Renal cortical epithelial cell (primary cell): ENCODE data around the gene DRG2. TPM values are rescaled to one million over a fixed set of nuclear protein-coding genes. Genes with fewer than 3 reads are reported as not detected.

ENCODE experiments used
- DNase-seq: peaks from one replicate; pipeline ENCODE4 v3.0.0-alpha.2; 2011; ENCODE audit warnings: low read depth
- total RNA-seq: library from RNA; depleted of rRNA; stranded (reverse); fragments of >200 nt; gene quantifications from 2 replicates; pipeline ENCODE4 v1.2.3, GENCODE V29; 2014

The DRG2 gene
- total RNA-seq, 1 donor from 2014 or later, result 36.5 TPM

DNA sequence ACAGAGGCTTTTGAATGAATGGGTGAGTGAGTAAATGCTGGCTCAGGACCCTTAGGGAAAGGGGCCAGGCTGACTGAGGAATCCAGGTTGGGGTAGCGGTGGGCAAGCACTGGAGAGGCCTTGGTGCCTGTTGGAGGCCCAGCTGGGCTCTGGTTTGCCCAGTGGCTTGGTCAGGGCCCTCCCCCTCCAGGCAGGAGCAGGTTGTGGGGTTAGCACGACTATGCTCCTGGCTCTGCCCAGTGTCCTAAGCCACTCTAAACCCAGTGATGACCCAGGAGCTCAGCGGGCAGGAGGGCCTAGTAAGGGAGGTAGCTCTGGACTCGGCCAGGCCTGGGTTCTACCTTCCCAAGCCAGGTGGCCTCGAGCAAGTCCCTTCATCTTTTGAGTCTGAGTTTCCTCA, 28.3 kb downstream of the DRG2 start:
- no peak for DNase-seq

- DNase-seq, result peak; percentile 15
Measured at GRCh38 chr17:18117533-18117932, 29.8 kb downstream of the DRG2 start.

DNA sequence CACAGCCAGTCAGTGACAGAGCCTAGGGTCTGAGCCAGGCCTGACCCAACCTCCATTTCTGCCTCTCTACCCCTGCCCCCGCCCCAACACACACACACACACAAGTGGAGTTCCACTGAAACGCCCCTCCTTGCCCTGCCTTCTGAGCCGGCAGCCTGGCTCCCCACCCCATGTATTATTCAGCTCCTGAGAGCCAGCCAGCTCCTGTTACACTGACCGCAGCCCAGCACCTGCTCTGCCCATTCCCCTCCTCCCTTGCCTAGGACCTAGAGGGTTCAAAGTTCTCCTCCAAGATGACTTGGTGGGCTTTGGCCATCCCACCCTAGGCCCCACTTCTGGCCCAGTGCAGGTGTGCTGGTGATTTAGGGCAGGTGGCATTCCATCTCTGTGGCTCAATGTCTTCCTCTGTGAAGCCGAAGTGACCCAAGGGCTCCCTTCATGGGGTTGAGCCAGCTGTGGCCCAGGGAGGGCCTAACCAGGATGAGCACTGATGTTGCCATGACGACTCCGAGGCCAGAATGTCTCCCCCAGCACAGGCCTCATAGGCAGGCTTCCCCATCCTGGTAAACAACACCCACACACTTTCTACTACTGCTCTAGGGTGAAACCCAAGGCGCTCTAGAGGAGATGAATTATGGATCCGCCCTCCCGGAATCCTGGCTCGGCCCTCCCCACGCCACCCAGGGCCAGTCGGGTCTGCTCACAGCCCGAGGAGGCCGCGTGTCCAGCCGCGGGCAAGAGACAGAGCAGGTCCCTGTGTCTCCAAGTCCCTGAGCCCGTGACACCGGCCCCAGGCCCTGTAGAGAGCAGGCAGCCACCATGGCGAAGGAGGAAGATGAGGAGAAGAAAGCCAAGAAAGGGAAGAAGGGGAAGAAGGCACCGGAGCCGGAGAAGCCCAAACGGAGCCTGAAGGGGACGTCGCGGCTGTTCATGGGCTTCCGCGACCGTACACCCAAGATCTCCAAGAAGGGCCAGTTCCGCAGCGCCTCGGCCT, 30.5 kb downstream of the DRG2 start:
- DNase-seq, result no peak

DNA sequence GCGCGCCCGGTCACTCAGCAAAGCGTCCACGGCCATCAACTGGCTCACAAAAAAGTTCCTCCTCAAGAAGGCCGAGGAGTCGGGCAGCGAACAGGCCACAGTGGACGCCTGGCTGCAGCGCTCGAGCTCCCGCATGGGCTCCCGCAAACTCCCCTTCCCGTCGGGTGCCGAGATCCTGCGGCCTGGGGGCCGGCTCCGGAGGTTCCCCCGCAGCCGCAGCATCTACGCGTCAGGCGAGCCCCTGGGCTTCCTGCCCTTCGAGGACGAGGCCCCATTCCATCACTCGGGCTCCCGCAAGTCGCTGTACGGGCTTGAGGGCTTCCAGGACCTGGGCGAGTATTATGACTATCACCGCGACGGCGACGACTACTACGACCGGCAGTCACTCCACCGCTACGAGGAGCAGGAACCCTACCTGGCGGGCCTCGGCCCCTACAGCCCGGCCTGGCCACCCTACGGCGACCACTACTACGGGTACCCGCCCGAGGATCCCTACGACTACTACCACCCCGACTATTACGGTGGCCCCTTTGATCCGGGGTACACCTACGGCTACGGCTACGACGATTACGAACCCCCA, 31.5 kb downstream of the DRG2 start:
- DNase-seq, result no peak

DNA sequence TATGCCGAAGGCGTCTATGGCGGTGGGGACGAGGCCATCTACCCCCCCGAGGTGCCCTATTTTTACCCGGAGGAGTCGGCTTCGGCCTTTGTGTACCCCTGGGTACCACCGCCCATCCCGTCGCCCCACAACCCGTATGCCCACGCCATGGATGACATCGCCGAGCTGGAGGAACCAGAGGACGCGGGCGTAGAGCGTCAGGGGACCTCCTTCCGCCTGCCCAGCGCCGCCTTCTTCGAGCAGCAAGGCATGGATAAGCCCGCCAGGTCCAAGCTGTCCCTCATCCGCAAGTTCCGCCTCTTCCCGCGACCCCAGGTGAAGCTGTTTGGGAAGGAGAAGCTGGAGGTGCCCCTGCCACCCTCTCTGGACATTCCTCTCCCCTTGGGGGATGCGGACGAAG, 32.2 kb downstream of the DRG2 start:
- no peak for DNase-seq

DNA sequence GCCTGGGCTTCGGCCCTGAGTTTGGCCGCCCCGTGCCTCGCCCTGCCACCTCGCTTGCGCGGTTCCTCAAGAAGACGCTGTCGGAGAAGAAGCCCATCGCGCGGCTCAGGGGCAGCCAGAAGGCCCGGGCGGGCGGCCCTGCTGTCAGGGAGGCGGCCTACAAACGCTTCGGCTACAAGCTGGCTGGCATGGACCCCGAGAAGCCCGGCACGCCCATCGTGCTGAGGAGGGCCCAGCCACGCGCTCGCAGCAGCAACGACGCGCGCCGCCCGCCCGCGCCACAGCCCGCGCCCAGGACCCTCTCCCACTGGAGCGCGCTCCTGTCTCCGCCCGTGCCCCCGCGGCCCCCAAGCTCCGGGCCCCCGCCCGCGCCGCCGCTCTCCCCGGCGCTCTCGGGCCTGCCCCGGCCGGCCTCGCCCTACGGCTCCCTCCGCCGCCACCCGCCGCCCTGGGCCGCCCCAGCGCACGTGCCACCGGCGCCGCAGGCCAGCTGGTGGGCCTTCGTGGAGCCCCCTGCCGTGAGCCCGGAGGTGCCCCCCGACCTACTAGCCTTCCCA, 32.8 kb downstream of the DRG2 start:
- DNase-seq, result no peak

DNA sequence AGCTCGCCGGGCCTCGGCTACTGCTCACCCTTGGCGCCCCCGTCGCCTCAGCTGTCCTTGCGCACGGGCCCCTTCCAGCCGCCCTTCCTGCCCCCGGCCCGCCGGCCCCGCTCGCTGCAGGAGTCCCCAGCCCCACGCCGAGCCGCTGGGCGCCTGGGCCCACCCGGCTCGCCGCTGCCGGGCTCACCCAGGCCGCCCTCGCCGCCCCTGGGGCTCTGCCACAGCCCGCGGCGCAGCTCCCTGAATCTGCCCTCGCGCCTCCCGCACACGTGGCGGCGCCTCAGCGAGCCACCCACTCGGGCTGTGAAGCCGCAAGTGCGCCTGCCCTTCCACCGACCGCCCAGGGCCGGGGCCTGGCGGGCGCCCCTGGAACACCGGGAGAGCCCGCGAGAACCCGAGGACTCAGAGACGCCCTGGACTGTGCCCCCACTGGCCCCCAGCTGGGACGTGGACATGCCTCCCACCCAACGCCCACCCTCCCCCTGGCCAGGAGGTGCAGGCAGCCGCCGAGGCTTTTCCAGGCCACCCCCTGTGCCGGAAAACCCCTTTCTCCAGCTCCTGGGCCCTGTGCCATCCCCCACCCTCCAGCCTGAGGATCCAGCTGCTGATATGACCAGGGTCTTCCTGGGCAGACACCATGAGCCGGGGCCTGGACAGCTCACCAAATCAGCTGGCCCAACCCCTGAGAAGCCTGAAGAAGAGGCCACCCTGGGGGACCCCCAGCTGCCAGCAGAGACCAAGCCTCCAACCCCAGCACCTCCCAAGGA, 33.6 kb downstream of the DRG2 start:
- no peak for DNase-seq

GRCh38 chr17:18122990-18123753, 35.4 kb downstream of the DRG2 start:
- no peak for DNase-seq

DNA sequence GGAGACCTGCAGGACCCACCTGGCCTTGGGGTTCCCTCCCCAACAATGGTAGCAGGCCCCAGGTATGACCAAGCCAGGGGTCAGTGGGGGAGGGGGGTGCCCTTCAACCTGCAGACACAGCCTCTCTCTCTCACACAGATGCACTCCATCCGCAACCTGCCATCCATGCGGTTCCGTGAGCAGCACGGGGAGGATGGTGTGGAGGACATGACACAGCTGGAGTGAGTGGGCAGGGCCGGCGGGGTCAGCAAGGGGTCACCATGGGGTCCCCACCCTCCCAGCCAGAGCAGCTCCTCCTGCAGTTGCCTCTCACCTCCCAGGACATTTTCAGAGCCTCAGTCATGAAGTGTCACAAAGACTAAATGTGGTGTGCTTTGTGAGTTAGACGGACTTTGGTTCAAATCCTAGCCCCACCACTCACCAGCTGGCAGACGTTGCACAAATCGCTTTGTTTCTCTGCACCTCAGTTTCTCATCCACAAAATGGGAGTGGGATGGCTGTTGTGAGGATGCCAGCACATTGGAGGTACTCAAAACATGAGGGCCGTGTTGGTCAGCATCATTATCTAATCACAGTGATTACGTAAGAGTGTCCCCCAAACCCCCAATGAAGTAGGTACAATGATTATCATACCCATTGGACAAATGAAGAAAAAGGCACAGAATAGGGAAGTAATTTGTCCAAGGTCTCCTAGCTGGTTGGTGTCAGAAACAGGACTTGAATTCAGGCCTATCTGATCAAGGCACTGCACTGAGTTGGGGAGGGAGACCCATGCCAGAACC, 36.8 kb downstream of the DRG2 start:
- no peak for DNase-seq

GRCh38 chr17:18129041-18129502, 41.3 kb downstream of the DRG2 start:
- peak; percentile 32 for DNase-seq

DNA sequence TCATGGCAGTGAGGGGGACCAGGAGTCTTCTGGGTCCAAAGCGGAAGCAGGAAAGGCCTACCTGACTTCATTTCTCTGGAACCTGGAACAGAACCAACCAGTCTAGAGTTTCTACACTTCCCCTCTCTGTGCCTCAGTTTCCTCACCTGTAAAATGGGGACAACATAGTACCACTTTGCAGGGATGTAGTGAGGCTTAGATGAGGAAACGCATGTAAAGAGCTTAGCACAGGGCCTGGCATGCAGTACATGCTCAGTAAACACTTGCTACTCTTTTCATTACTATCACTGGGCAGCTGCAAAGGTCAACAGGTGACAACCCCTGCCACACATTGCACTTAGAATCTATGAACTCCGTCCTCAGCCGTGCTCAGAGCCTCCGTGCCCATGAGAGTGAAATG, 45.0 kb downstream of the DRG2 start:
- no peak for DNase-seq

DNA sequence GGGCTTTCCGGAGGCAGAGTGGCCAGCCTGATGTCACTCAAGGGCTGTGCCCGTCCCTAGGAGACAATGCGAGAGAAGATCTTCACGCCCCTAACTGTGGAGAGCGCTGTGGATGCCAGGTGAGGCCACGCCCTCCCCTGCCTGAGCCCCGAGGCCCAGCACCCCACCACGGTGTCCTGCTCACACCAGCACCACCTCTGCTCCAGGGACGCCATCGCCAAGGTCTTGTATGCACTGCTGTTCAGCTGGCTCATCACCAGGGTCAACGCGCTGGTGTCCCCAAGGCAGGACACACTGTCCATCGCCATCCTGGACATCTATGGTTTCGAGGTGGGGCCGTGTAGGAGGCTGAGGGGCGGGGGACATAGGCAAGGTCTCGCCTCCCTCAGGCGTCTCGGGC, 48.6 kb downstream of the DRG2 start:
- DNase-seq, result no peak

- DNase-seq, result no peak
Measured at GRCh38 chr17:18138065-18138749, 50.5 kb downstream of the DRG2 start.

DNA sequence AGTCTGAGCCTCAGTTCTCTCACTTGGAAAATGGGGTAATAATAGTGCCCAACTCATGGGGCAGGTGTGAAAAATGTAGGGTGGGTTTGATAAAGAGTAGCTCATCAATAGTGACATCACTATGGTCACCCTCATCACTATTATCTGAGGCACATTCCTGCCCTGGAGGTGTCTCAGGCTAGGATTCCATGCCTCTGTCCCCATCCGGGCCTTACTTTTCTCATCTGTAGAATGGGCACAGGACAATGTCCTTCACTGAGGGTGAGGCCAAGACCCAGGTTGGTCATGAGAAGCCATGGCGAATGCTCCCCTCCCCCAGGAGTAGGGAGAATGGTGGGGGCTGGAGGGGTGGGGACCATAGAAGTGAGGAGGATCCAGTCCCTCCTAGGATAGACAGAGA, 51.3 kb downstream of the DRG2 start:
- no peak for DNase-seq

DNA sequence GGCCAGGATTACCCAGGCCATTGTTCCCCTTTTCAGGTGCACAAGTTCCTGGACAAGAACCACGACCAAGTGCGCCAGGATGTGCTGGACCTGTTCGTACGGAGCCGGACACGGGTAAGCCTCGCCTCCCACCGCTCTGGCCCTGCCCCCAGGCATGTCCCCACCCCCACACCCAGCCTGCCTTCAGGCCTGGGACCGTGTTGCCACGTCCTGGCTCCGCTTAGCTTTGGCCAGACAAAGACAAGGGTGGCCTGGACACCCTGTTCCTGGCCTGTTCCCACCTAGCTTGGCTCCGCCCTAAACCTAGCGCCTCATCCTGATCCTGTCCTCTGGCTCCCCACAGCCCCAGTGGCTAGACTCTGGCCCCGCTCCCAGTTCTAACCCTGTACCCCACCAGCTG, 51.8 kb downstream of the DRG2 start:
- DNase-seq, result no peak

GRCh38 chr17:18139949-18140348, 52.2 kb downstream of the DRG2 start:
- DNase-seq, result no peak

- no peak for DNase-seq
Measured at GRCh38 chr17:18140648-18141047, 52.9 kb downstream of the DRG2 start.

DNA sequence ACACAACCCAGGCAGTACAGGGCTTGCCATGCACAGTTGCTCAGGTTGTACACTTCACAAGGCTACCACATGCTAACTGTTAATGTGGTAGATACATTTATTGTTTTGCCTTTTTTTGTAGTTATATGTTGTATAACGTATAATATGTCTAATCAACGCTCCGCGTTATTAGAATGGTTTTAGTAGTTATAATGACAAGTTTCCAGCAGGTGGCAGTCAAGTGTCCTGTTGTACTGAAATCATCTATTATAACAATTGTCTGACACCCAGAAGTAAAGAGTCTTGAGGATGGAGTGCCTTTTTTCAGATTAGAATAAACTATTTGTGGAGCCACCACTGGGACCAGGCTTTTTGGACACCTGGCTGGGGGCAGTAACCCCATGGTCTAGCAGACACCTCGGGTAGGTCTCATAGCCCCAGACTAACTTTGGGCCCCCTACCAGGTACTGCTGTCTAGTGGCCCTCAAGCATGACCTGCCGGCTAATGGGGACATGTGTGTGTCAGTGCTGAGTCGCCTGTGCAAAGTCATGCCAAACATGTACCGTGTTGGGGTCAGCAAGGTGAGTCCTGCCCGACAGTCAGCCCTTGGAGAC, 53.6 kb downstream of the DRG2 start:
- peak; percentile 58 for DNase-seq

DNA sequence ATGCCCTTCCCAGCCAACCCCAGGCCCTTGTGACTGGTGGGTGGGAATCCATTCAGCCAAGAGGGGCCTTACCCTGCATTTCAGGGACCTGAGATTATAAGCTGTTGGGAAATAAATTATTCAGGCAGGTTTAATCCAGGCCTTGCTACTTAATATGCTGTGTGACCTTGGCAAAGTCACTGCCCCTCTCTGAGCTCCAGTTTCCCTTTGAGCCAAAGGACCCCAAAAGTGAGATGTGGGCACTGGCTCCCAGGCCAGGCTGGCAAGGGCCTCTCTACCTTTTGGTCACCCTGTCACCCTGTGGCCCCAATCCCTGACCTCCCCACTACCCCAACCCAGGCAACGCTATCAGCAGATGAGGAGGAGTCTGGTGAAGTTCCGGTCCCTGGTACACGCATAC, 54.7 kb downstream of the DRG2 start:
- DNase-seq, result no peak
